Neural cell (in vitro differentiated cells): ENCODE data around the gene SEMA3F. TPM values are rescaled to one million over a fixed set of nuclear protein-coding genes. Genes with fewer than 3 reads are reported as not detected.

Experiments used
- H2AFZ ChIP-seq: fragments of 200-600, 300-800 bp; sonication (generic), shearing (Covaris generic); 2 replicates; pipeline ENCODE4 v1.6.0; 2014; ENCODE audit warnings: low read depth, mild to moderate bottlenecking, antibody characterized with exemption, low read length, moderate library complexity
- H3F3A ChIP-seq: fragments of 200-600 bp; shearing (Covaris generic); 2 replicates; pipeline ENCODE4 v1.6.1; 2016; ENCODE audit warnings: mild to moderate bottlenecking, moderate library complexity, mixed read lengths, antibody characterized with exemption, low read length; ENCODE audit not compliant: insufficient read depth, poor library complexity, severe bottlenecking
- H3K27ac ChIP-seq: fragments of 200-600, 300-800 bp; sonication (generic), shearing (Covaris generic); 2 replicates; pipeline ENCODE4 v1.5.1; 2014; ENCODE audit warnings: mild to moderate bottlenecking, low read length, moderate library complexity
- H3K27me3 ChIP-seq: fragments of 300-800, 200-600 bp; sonication (generic), shearing (Covaris generic); 2 replicates; pipeline ENCODE4 v1.6.0; 2014; ENCODE audit warnings: mild to moderate bottlenecking, low read depth, low read length, moderate library complexity; ENCODE audit not compliant: insufficient read depth
- H3K36me3 ChIP-seq: fragments of 300-800, 200-600 bp; sonication (generic), shearing (Covaris generic); 2 replicates; pipeline ENCODE4 v1.5.1; 2014; ENCODE audit warnings: mild to moderate bottlenecking, antibody characterized with exemption, low read length, moderate library complexity; ENCODE audit not compliant: insufficient read depth
- H3K4me2 ChIP-seq: fragments of 300-800, 200-600 bp; sonication (generic), shearing (Covaris generic); 2 replicates; pipeline ENCODE4 v1.6.0; 2014; ENCODE audit warnings: mild to moderate bottlenecking, low read length
- H3K4me3 ChIP-seq: fragments of 300-800, 200-600 bp; sonication (generic), shearing (Covaris generic); 2 replicates; pipeline ENCODE4 v1.5.1; 2014; ENCODE audit warnings: mild to moderate bottlenecking, low read length, moderate library complexity
- H3K79me2 ChIP-seq: fragments of 200-600 bp; shearing (Covaris generic); replicated peaks from 2 replicates; pipeline ENCODE4 v1.6.0; 2014; ENCODE audit warnings: mild to moderate bottlenecking, low read length, moderate library complexity; ENCODE audit not compliant: insufficient read depth
- H3K9ac ChIP-seq: fragments of 300-800, 200-600 bp; sonication (generic), shearing (Covaris generic); 2 replicates; pipeline ENCODE4 v1.6.1; 2016; ENCODE audit warnings: mild to moderate bottlenecking, low read length, mixed read lengths
- H3K9me2 ChIP-seq: fragments of 200-600 bp; shearing (Covaris generic); 2 replicates; pipeline ENCODE4 v1.6.1; 2016; ENCODE audit warnings: mild to moderate bottlenecking, low read length, mixed read lengths; ENCODE audit not compliant: insufficient read depth
- H3K9me3 ChIP-seq: fragments of 200-600, 300-800 bp; sonication (generic), shearing (Covaris generic); 2 replicates; pipeline ENCODE4 v1.6.1; 2016; ENCODE audit warnings: mild to moderate bottlenecking, mixed run types, low read length, moderate library complexity, mixed read lengths
- H4K20me1 ChIP-seq: fragments of 200-600 bp; shearing (Covaris generic); 2 replicates; pipeline ENCODE4 v1.6.1; 2016; ENCODE audit warnings: mild to moderate bottlenecking, mixed run types; ENCODE audit not compliant: insufficient read depth
- CTCF ChIP-seq: fragments of 450-650 bp; IDR thresholded peaks from 2 replicates; pipeline ENCODE4 v1.5.1; 2014; ENCODE audit warnings: antibody characterized with exemption, mild to moderate bottlenecking, moderate library complexity; ENCODE audit not compliant: poor library complexity, severe bottlenecking
- EP300 ChIP-seq: fragments of 450-650 bp; conservative IDR thresholded peaks from 2 replicates; pipeline ENCODE4 v1.6.1; 2014; ENCODE audit warnings: antibody characterized with exemption, mild to moderate bottlenecking, moderate library complexity; ENCODE audit not compliant: poor library complexity, severe bottlenecking
- EZH2 ChIP-seq: fragments of 200-600, 300-800 bp; shearing (Covaris generic), sonication (generic); IDR thresholded peaks from 2 replicates; pipeline ENCODE4 v1.6.1; 2014; ENCODE audit warnings: antibody characterized with exemption, low read length, borderline replicate concordance, mild to moderate bottlenecking; ENCODE audit not compliant: insufficient read depth, poor library complexity, severe bottlenecking
- MXI1 ChIP-seq: fragments of 450-650 bp; conservative IDR thresholded peaks from 2 replicates; pipeline ENCODE4 v1.6.1; 2014; ENCODE audit warnings: antibody characterized with exemption, mild to moderate bottlenecking; ENCODE audit not compliant: poor library complexity, severe bottlenecking
- POLR2AphosphoS5 ChIP-seq: IDR thresholded peaks from 2 replicates; pipeline ENCODE4 v1.6.1; 2012
- RAD21 ChIP-seq: fragments of 450-650 bp; conservative IDR thresholded peaks from 2 replicates; pipeline ENCODE4 v1.6.1; 2014; ENCODE audit warnings: antibody characterized with exemption, mild to moderate bottlenecking, moderate library complexity
- REST ChIP-seq: IDR thresholded peaks from 2 replicates; pipeline ENCODE4 v1.6.1; 2012; ENCODE audit warnings: borderline replicate concordance
- SMC3 ChIP-seq: fragments of 450-650 bp; conservative IDR thresholded peaks from 2 replicates; pipeline ENCODE4 v1.6.1; 2014; ENCODE audit warnings: antibody characterized with exemption, mild to moderate bottlenecking, moderate library complexity; ENCODE audit not compliant: poor library complexity
- TAF1 ChIP-seq: IDR thresholded peaks from 2 replicates; pipeline ENCODE4 v1.6.1; 2012; ENCODE audit warnings: low read depth
- polyA plus RNA-seq: library from polyadenylated mRNA; depleted of rRNA; stranded (reverse); fragments of >200 nt; gene quantifications from 2 replicates; pipeline ENCODE4 v1.2.3, GENCODE V29; 2014

SEMA3F gene
- polyA plus RNA-seq, 1 donor from 2014 or later = 17.0 TPM

GRCh38 chr3:50222169-50222528 is 67.0 kb downstream of the SEMA3F start:
- H3K9me3 ChIP-seq = no peaks in the 10 kb centered on the region
- no peak overlapping the region for H2AFZ ChIP-seq
- H3K27me3 ChIP-seq = no peaks in the 10 kb centered on the region
- no peaks in the 10 kb centered on the region for H3K36me3 ChIP-seq
- H3K9me2 ChIP-seq = no peaks in the 10 kb centered on the region
- H4K20me1 ChIP-seq = no peaks in the 10 kb centered on the region
- no peaks in the 10 kb centered on the region for H3K79me2 ChIP-seq
- no peak overlapping the region for H3K4me2 ChIP-seq
- H3F3A ChIP-seq = no peaks in the 10 kb centered on the region
- H3K27ac ChIP-seq = no peak overlapping the region
- H3K4me3 ChIP-seq = no peak overlapping the region
- no peak overlapping the region for H3K9ac ChIP-seq
- TF ChIP-seq TAF1 = no peak
- TF ChIP-seq SMC3 = no peak
- TF ChIP-seq RAD21 = no peak
- TF ChIP-seq MXI1 = no peak
- no peak for TF ChIP-seq REST
- TF ChIP-seq CTCF = no peak
- no peak for TF ChIP-seq EZH2
- TF ChIP-seq EP300 = no peak
- TF ChIP-seq POLR2AphosphoS5 = no peak

- no peak overlapping the region for H3K4me2 ChIP-seq
- H3K4me3 ChIP-seq = no peak overlapping the region
- no peaks in the 10 kb centered on the region for H3K9me3 ChIP-seq
- no peaks in the 10 kb centered on the region for H4K20me1 ChIP-seq
- H3K79me2 ChIP-seq = no peaks in the 10 kb centered on the region
- no peaks in the 10 kb centered on the region for H3K9me2 ChIP-seq
- no peaks in the 10 kb centered on the region for H3K27me3 ChIP-seq
- H3K36me3 ChIP-seq = no peaks in the 10 kb centered on the region
- no peak overlapping the region for H2AFZ ChIP-seq
- no peak overlapping the region for H3K9ac ChIP-seq
- no peak overlapping the region for H3K27ac ChIP-seq
- no peak for TF ChIP-seq RAD21
- TF ChIP-seq SMC3 = no peak
- no peak for TF ChIP-seq EP300
- no peak for TF ChIP-seq EZH2
- TF ChIP-seq CTCF = no peak
- no peak for TF ChIP-seq TAF1
- TF ChIP-seq POLR2AphosphoS5 = no peak
- no peak for TF ChIP-seq REST
- no peak for TF ChIP-seq MXI1
- no peaks in the 10 kb centered on the region for H3F3A ChIP-seq
Observed at GRCh38 chr3:50224639-50225038, 69.5 kb downstream of the SEMA3F start.
